ENCODE measurements around the gene IL1RL1.
A peak's percentile ranks its signal among the peaks of the same experiment; 100 is the strongest.

DNA sequence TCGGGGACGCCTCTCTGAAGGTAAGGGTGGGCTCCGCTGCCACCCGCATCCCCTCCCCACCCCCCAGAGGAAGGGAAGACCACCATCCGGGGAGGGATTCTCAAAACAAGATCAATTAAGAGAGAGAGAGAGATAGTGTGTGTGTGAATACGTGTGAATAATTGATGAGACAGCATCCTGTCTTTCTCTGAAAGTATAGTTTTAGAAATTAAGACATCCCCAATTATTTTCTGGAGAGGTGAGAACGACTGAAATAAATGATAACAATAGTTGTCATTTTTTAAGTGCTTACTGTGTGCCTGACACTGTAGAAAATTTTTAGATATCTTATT lies 45.0 kb downstream of the IL1RL1 start:
- TF ChIP-seq EZH2 (IDR thresholded peaks at IDR 0.05), result peak; percentile 59
- no peak for TF ChIP-seq POLR2AphosphoS5 (IDR thresholded peaks at IDR 0.05; ENCODE audit: borderline replicate concordance, low read depth, low read length)
